NB4 (cell line): ENCODE measurements around the gene CA14.
A peak's percentile ranks its signal among the peaks of the same experiment; 100 is the strongest.

Source experiments
- DNase-seq: peaks from one replicate; pipeline ENCODE4 v3.0.0; 2010; ENCODE audit warnings: low read depth
- H3K4me3 ChIP-seq: one replicate; pipeline ENCODE4 v1.5.1; 2011; ENCODE audit warnings: mild to moderate bottlenecking, low read depth, low read length, moderate library complexity
- CTCF ChIP-seq: IDR thresholded peaks from one replicate; pipeline ENCODE4 v1.5.1; 2012; ENCODE audit warnings: low read depth, low read length
- MAX ChIP-seq: IDR thresholded peaks from 2 replicates; pipeline ENCODE4 v1.6.1; 2011; ENCODE audit warnings: low read depth, low read length
- MYC ChIP-seq: IDR thresholded peaks from 2 replicates; pipeline ENCODE4 v1.6.1; 2011; ENCODE audit warnings: low read depth, low read length
- POLR2A ChIP-seq: IDR thresholded peaks from 2 replicates; pipeline ENCODE4 v1.6.1; 2011; ENCODE audit warnings: mild to moderate bottlenecking; ENCODE audit not compliant: insufficient read length; ENCODE audit errors: extremely low read depth

CA14 gene

GRCh38 chr1:150263549-150263948, 6.0 kb downstream of the CA14 start:
- no peak for DNase-seq
- TF ChIP-seq CTCF (no peak), MAX (no peak), MYC (no peak), POLR2A (no peak)
- no peak overlapping the region for H3K4me3 ChIP-seq

- H3K4me3 ChIP-seq: peak overlapping the region; percentile 98
- DNase-seq: no peak
Observed at GRCh38 chr1:150267896-150268295, 10.3 kb downstream of the CA14 start.

GRCh38 chr1:150268340-150268704, 10.7 kb downstream of the CA14 start:
- DNase-seq: no peak
- TF ChIP-seq CTCF: no peak
- no peak for TF ChIP-seq POLR2A
- TF ChIP-seq MYC: no peak
- TF ChIP-seq MAX: no peak; the same call in 1 of the 2 replicates
- H3K4me3 ChIP-seq: peak overlapping the region; percentile 98

More at GRCh38 chr1:150267896-150268295, 10.3 kb downstream of the CA14 start:
- TF ChIP-seq CTCF (no peak), MAX (no peak), POLR2A (no peak), MYC (no peak)

- H3K4me3 ChIP-seq: peak within 1 kb of the TSS; percentile 98
- DNase-seq: peak; percentile 97
- TF ChIP-seq MYC: peak; percentile 56; the same call in 1 of the 2 replicates
- peak; percentile 65 for TF ChIP-seq POLR2A
- no peak for TF ChIP-seq CTCF
Observed at GRCh38 chr1:150268705-150269403, 11.3 kb downstream of the CA14 start, which contains the start of gene APH1A. TSS of gene APH1A (minus strand) at chr1:150269016. CDS start at chr1:150268810, 206 bp downstream.

- no peak for TF ChIP-seq CTCF
- no peak for TF ChIP-seq POLR2A
- no peak for DNase-seq
- peak overlapping the region; percentile 98 for H3K4me3 ChIP-seq
Observed at GRCh38 chr1:150269451-150269850, 11.9 kb downstream of the CA14 start.

- TF ChIP-seq CTCF (no peak), MAX (no peak), MYC (no peak)
- no peak overlapping the region for H3K4me3 ChIP-seq
- DNase-seq: no peak
Observed at GRCh38 chr1:150271291-150271959, 13.9 kb downstream of the CA14 start.
